HEK293 (cell line): ENCODE data around the gene FOXI2.

Experiments
- CTCF ChIA-PET: fragments of 350-600 bp; formaldehyde crosslinking; extraction: SDS; loops from one replicate; lab custom pipeline; 2021; ENCODE audit warnings: antibody characterized with exemption; lab: Yijun Ruan, JAX
- POLR2A ChIA-PET: fragments of 300-600 bp; formaldehyde crosslinking; extraction: SDS; loops from one replicate; lab custom pipeline; 2020; ENCODE audit warnings: antibody characterized with exemption, inconsistent platforms; lab: Yijun Ruan, JAX
- H3K27ac ChIP-seq: fragments of 200-500 bp; sonication (Bioruptor generic); 2 replicates; pipeline ENCODE4 v1.5.1; 2014; ENCODE audit warnings: low read depth, low read length, control low read depth, inconsistent platforms; ENCODE audit errors: extremely low read depth
- H3K36me3 ChIP-seq, 2 experiments: fragments of 200-500 bp in 1 of 2; sonication (Bioruptor generic) in 1 of 2; 1 replicate in 1 of 2; 2 replicates in 1 of 2; pipeline ENCODE4 v1.5.1; 2014 to 2017; ENCODE audit warnings: inconsistent platforms in 2 of 2, low read length in 2 of 2; ENCODE audit not compliant: control insufficient read depth in 2 of 2, insufficient read depth in 1 of 2
- H3K4me1 ChIP-seq: fragments of 200-500 bp; sonication (Bioruptor generic); 2 replicates; pipeline ENCODE4 v1.5.1; 2014; ENCODE audit warnings: mild to moderate bottlenecking, low read length, inconsistent platforms; ENCODE audit not compliant: control insufficient read depth, insufficient read depth
- H3K4me3 ChIP-seq: 2 replicates; pipeline ENCODE4 v1.5.1; 2011; ENCODE audit warnings: low read depth, mild to moderate bottlenecking, control low read depth, low read length, moderate library complexity
- H3K9me3 ChIP-seq: fragments of 200-500 bp; sonication (Bioruptor generic); 2 replicates; pipeline ENCODE4 v1.5.1; 2014; ENCODE audit warnings: low read depth, low read length, inconsistent platforms; ENCODE audit not compliant: control insufficient read depth, insufficient read depth
- GLI4 ChIP-seq: fragments of 450-650 bp; formaldehyde crosslinking; IDR thresholded peaks from 2 replicates; pipeline ENCODE4 v1.5.1; 2016; ENCODE audit warnings: missing biosample characterization, missing genetic modification characterization
- KLF16 ChIP-seq: fragments of 450-650 bp; formaldehyde crosslinking; IDR thresholded peaks from 2 replicates; pipeline ENCODE4 v1.5.1; 2017; ENCODE audit warnings: missing biosample characterization, missing genetic modification characterization
- MYNN ChIP-seq: fragments of 450-650 bp; formaldehyde crosslinking; IDR thresholded peaks from 2 replicates; pipeline ENCODE4 v1.5.1; 2016; ENCODE audit warnings: missing biosample characterization, missing genetic modification characterization, borderline replicate concordance
- ZBTB7A ChIP-seq: fragments of 450-650 bp; formaldehyde crosslinking; IDR thresholded peaks from 2 replicates; pipeline ENCODE4 v1.5.1; 2016; ENCODE audit warnings: low read depth, missing biosample characterization, missing genetic modification characterization
- ZFP3 ChIP-seq: fragments of 450-650 bp; formaldehyde crosslinking; IDR thresholded peaks from 2 replicates; pipeline ENCODE4 v1.5.1; 2016; ENCODE audit warnings: low read depth, missing biosample characterization, missing genetic modification characterization
- ZFP69B ChIP-seq: fragments of 450-650 bp; formaldehyde crosslinking; IDR thresholded peaks from 2 replicates; pipeline ENCODE4 v1.5.1; 2016; ENCODE audit warnings: missing biosample characterization, missing genetic modification characterization
- ZNF174 ChIP-seq: fragments of 450-650 bp; formaldehyde crosslinking; IDR thresholded peaks from 2 replicates; pipeline ENCODE4 v1.5.0; 2017; ENCODE audit warnings: missing biosample characterization, mild to moderate bottlenecking, missing genetic modification characterization
- ZNF404 ChIP-seq: fragments of 450-650 bp; formaldehyde crosslinking; IDR thresholded peaks from 2 replicates; pipeline ENCODE4 v1.5.1; 2017; ENCODE audit warnings: missing biosample characterization, missing genetic modification characterization
- ZNF416 ChIP-seq: fragments of 450-650 bp; formaldehyde crosslinking; IDR thresholded peaks from 2 replicates; pipeline ENCODE4 v1.5.1; 2016; ENCODE audit warnings: missing biosample characterization, missing genetic modification characterization
- ZNF560 ChIP-seq: fragments of 450-650 bp; formaldehyde crosslinking; IDR thresholded peaks from 2 replicates; pipeline ENCODE4 v1.5.1; 2017; ENCODE audit warnings: missing biosample characterization, missing genetic modification characterization, borderline replicate concordance
- ZNF585B ChIP-seq: fragments of 450-650 bp; formaldehyde crosslinking; IDR thresholded peaks from 2 replicates; pipeline ENCODE4 v1.5.1; 2016; ENCODE audit warnings: missing biosample characterization, missing genetic modification characterization
- ZNF837 ChIP-seq: fragments of 450-650 bp; formaldehyde crosslinking; IDR thresholded peaks from 2 replicates; pipeline ENCODE4 v1.5.1; 2016; ENCODE audit warnings: missing biosample characterization, missing genetic modification characterization
- TF ChIP-seq, protein P1 (sequence below): fragments of 450-650 bp; formaldehyde crosslinking; IDR thresholded peaks from 2 replicates; pipeline ENCODE4 v1.5.1; 2017; ENCODE audit warnings: missing biosample characterization, missing genetic modification characterization
- TF ChIP-seq, protein P2 (sequence below): fragments of 450-650 bp; formaldehyde crosslinking; IDR thresholded peaks from 2 replicates; pipeline ENCODE4 v1.5.1; 2016; ENCODE audit warnings: missing biosample characterization, missing genetic modification characterization
- TF ChIP-seq, protein P3 (sequence below): fragments of 450-650 bp; formaldehyde crosslinking; IDR thresholded peaks from 2 replicates; pipeline ENCODE4 v1.5.1; 2016; ENCODE audit warnings: missing biosample characterization, missing genetic modification characterization
- TF ChIP-seq, protein P4 (sequence below): fragments of 450-650 bp; formaldehyde crosslinking; conservative IDR thresholded peaks from 2 replicates; pipeline ENCODE4 v1.5.1; 2016; ENCODE audit warnings: low read depth, missing biosample characterization, missing genetic modification characterization

Gene FOXI2

DNA sequence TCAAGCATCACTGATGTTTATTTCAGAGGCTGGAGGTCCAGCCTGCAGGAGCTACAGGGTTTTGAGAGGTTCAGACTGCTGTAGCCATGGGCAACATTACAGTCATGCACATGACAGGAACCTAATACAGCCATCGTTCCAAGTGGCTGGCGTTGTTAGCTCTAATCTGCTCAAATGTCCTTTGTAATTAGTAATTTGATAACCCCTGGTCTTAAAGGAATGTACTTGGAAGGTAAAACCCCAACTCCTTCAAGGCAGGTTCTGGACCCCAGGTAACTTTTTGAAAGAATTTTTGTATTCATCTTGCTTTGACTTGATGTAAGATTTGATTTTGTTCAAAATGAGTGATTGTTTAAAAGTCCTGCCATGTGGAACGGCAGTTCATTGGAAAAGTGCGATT, 34.7 kb upstream of the FOXI2 start:
- no peak for TF ChIP-seq ZFP3 (tag by site-specific recombination)
- TF ChIP-seq, all 188 proteins: peak for 0
- ChIA-PET POLR2A (no interaction called here), CTCF (no interaction called here)
- no peak overlapping the region for H3K4me3 ChIP-seq
- H3K4me1 ChIP-seq = no peaks in the 10 kb centered on the region
- H3K27ac ChIP-seq = no peak overlapping the region
- no peaks in the 10 kb centered on the region for H3K9me3 ChIP-seq
- H3K36me3 ChIP-seq = no peaks in the 10 kb centered on the region

DNA sequence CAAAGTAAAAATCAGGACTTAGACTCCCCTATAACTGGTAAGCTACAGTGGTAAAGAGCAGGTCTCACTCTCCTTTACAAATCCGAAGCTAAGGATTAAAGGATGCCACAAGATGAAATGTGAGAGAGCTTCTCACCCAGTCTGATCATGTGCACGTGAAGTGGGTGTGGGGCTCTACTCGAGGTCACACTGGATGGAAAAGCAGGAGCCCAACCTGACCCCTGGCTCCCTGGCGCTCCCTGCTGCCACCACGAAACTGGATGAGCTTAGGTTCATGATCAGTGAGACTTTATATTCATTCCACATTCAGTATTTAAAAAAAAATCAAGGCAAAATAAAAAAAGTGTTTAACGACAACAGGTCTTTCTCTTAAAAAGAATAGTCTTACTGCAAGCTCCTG, 21.7 kb upstream of the FOXI2 start:
- Histone ChIP-seq H3K9me3 (no peaks in the 10 kb centered on the region), H3K36me3 (no peaks in the 10 kb centered on the region), H3K4me3 (no peak overlapping the region), H3K4me1 (no peaks in the 10 kb centered on the region), H3K27ac (no peak overlapping the region)
- CTCF ChIA-PET = interaction anchor here (0.6 to 3.1 kb wide), 32 partner anchors 9 to 914 kb away, joined by 3 to 42 read pairs (median 4); partner anchors contain the start of gene PTPRE
- no peak for TF ChIP-seq ZNF404 (tag by site-specific recombination)
- TF ChIP-seq, protein P1, sequence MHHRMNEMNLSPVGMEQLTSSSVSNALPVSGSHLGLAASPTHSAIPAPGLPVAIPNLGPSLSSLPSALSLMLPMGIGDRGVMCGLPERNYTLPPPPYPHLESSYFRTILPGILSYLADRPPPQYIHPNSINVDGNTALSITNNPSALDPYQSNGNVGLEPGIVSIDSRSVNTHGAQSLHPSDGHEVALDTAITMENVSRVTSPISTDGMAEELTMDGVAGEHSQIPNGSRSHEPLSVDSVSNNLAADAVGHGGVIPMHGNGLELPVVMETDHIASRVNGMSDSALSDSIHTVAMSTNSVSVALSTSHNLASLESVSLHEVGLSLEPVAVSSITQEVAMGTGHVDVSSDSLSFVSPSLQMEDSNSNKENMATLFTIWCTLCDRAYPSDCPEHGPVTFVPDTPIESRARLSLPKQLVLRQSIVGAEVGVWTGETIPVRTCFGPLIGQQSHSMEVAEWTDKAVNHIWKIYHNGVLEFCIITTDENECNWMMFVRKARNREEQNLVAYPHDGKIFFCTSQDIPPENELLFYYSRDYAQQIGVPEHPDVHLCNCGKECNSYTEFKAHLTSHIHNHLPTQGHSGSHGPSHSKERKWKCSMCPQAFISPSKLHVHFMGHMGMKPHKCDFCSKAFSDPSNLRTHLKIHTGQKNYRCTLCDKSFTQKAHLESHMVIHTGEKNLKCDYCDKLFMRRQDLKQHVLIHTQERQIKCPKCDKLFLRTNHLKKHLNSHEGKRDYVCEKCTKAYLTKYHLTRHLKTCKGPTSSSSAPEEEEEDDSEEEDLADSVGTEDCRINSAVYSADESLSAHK (tag by site-specific recombination) = no peak
- TF ChIP-seq, protein P2, sequence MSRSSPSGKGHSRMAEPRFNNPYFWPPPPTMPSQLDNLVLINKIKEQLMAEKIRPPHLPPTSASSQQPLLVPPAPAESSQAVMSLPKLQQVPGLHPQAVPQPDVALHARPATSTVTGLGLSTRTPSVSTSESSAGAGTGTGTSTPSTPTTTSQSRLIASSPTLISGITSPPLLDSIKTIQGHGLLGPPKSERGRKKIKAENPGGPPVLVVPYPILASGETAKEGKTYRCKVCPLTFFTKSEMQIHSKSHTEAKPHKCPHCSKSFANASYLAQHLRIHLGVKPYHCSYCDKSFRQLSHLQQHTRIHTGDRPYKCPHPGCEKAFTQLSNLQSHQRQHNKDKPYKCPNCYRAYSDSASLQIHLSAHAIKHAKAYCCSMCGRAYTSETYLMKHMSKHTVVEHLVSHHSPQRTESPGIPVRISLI (tag by site-specific recombination) = no peak
- TF ChIP-seq, protein P3, sequence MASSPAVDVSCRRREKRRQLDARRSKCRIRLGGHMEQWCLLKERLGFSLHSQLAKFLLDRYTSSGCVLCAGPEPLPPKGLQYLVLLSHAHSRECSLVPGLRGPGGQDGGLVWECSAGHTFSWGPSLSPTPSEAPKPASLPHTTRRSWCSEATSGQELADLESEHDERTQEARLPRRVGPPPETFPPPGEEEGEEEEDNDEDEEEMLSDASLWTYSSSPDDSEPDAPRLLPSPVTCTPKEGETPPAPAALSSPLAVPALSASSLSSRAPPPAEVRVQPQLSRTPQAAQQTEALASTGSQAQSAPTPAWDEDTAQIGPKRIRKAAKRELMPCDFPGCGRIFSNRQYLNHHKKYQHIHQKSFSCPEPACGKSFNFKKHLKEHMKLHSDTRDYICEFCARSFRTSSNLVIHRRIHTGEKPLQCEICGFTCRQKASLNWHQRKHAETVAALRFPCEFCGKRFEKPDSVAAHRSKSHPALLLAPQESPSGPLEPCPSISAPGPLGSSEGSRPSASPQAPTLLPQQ (tag by site-specific recombination) = no peak
- TF ChIP-seq, protein P4, sequence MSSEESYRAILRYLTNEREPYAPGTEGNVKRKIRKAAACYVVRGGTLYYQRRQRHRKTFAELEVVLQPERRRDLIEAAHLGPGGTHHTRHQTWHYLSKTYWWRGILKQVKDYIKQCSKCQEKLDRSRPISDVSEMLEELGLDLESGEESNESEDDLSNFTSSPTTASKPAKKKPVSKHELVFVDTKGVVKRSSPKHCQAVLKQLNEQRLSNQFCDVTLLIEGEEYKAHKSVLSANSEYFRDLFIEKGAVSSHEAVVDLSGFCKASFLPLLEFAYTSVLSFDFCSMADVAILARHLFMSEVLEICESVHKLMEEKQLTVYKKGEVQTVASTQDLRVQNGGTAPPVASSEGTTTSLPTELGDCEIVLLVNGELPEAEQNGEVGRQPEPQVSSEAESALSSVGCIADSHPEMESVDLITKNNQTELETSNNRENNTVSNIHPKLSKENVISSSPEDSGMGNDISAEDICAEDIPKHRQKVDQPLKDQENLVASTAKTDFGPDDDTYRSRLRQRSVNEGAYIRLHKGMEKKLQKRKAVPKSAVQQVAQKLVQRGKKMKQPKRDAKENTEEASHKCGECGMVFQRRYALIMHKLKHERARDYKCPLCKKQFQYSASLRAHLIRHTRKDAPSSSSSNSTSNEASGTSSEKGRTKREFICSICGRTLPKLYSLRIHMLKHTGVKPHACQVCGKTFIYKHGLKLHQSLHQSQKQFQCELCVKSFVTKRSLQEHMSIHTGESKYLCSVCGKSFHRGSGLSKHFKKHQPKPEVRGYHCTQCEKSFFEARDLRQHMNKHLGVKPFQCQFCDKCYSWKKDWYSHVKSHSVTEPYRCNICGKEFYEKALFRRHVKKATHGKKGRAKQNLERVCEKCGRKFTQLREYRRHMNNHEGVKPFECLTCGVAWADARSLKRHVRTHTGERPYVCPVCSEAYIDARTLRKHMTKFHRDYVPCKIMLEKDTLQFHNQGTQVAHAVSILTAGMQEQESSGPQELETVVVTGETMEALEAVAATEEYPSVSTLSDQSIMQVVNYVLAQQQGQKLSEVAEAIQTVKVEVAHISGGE = no peak
- no peak for TF ChIP-seq ZNF416 (tag by site-specific recombination)
- TF ChIP-seq ZFP3 (tag by site-specific recombination) = no peak
- no peak for TF ChIP-seq ZBTB7A (tag by site-specific recombination)
- TF ChIP-seq ZFP69B (tag by site-specific recombination) = no peak
- no peak for TF ChIP-seq MYNN (tag by site-specific recombination)
- TF ChIP-seq ZNF585B = no peak
- TF ChIP-seq GLI4 (tag by site-specific recombination) = no peak
- no peak for TF ChIP-seq ZNF174
- TF ChIP-seq ZNF560 (tag by site-specific recombination) = no peak
- TF ChIP-seq ZNF837 (tag by site-specific recombination) = no peak
- no peak for TF ChIP-seq KLF16
- POLR2A ChIA-PET = no interaction called here
